HCT116 (cell line): ENCODE data around the gene ZNF157. TPM values are rescaled to one million over a fixed set of nuclear protein-coding genes. Genes with fewer than 3 reads are reported as not detected.
A peak's percentile ranks its signal among the peaks of the same experiment; 100 is the strongest.

Experiments used
- ATAC-seq: fragments of 200-7000 bp; cut with Tn5 transposase; 2 replicates; pipeline ENCODE4 v1.9.1; 2020; ENCODE audit warnings: mild to moderate bottlenecking, moderate library complexity
- BruUV-seq: library from RNA; stranded (reverse); fragments of 400-500 nt; replicated peaks from 2 replicates; lab custom pipeline; 2021; lab: Mats Ljungman, UMichigan
- CTCF ChIA-PET: fragments of 300-600 bp; sonication (Branson Sonifier 250); formaldehyde crosslinking; loops from one replicate; lab custom pipeline; 2021; ENCODE audit warnings: antibody characterized with exemption; lab: Charles Lee
- POLR2A ChIA-PET: fragments of 300-600, 350-600 bp; sonication (Branson Sonifier 250); formaldehyde crosslinking; loops from one replicate; lab custom pipeline; 2021; ENCODE audit warnings: antibody characterized with exemption; lab: Charles Lee
- RAD21 ChIA-PET, 2 experiments: fragments of 300-600 bp; sonication (Branson Sonifier 250); formaldehyde crosslinking; loops; one replicate each; lab custom pipeline; 2023; ENCODE audit warnings: low total read pairs in 2 of 2; ENCODE audit not compliant: uncharacterized antibody in 2 of 2, unreplicated experiment in 2 of 2, low non-redundant PET in 1 of 2; lab: Charles Lee
- DNase-seq: peaks from one replicate; pipeline ENCODE4 v3.0.0-alpha.2; 2010; ENCODE audit warnings: low read depth, low spot score
- H2AFZ ChIP-seq: fragments of 200-600 bp; shearing (Covaris generic), sonication (generic); 2 replicates; pipeline ENCODE4 v1.6.1; 2017; ENCODE audit warnings: low read depth, mixed run types, mixed read lengths, antibody characterized with exemption, low read length; ENCODE audit not compliant: poor library complexity, severe bottlenecking
- H3K27ac ChIP-seq: 2 replicates; pipeline ENCODE4 v1.5.1; 2012; ENCODE audit warnings: low read depth, low read length
- H3K27me3 ChIP-seq: fragments of 200-600 bp; sonication (generic); 2 replicates; pipeline ENCODE4 v1.6.1; 2016; ENCODE audit warnings: mixed run types, low read length, mixed read lengths; ENCODE audit not compliant: insufficient read depth
- H3K36me3 ChIP-seq, 2 experiments: fragments of 200-500 bp in 1 of 2; fragments of 200-600 bp in 1 of 2; sonication (Bioruptor generic) in 1 of 2; sonication (generic) in 1 of 2; 2 replicates each; pipeline versions ENCODE4 v1.5.1 to v1.6.1; 2014 to 2016; ENCODE audit warnings: low read length in 2 of 2, inconsistent platforms in 1 of 2, mixed read lengths in 1 of 2, mixed run types in 1 of 2; ENCODE audit not compliant: insufficient read depth in 2 of 2, control insufficient read depth in 1 of 2
- H3K4me1 ChIP-seq, 2 experiments: fragments of 200-600 bp in 1 of 2; sonication (generic) in 1 of 2; 2 replicates each; pipeline versions ENCODE4 v1.5.1 to v1.6.1; 2012 to 2017; ENCODE audit warnings: low read length in 2 of 2, inconsistent platforms in 1 of 2, mild to moderate bottlenecking in 1 of 2, mixed read lengths in 1 of 2, mixed run types in 1 of 2, moderate library complexity in 1 of 2; ENCODE audit not compliant: insufficient read depth in 2 of 2, control insufficient read depth in 1 of 2
- H3K4me2 ChIP-seq: fragments of 200-600 bp; sonication (generic); 2 replicates; pipeline ENCODE4 v1.6.1; 2017; ENCODE audit warnings: mixed run types, low read length, mixed read lengths
- H3K4me3 ChIP-seq, 2 experiments: fragments of 200-600 bp in 1 of 2; sonication (generic) in 1 of 2; replicated peaks in 1 of 2; 2 replicates each; pipeline ENCODE4 v1.5.1; 2011 to 2016; ENCODE audit warnings: low read length in 2 of 2, control low read depth in 1 of 2, low read depth in 1 of 2, mild to moderate bottlenecking in 1 of 2, mixed read lengths in 1 of 2, mixed run types in 1 of 2
- H3K79me2 ChIP-seq: fragments of 200-600 bp; sonication (generic); 2 replicates; pipeline ENCODE4 v1.6.1; 2017; ENCODE audit warnings: mild to moderate bottlenecking, mixed run types, low read length, moderate library complexity, mixed read lengths; ENCODE audit not compliant: insufficient read depth
- H3K9ac ChIP-seq: fragments of 200-600 bp; sonication (generic); 2 replicates; pipeline ENCODE4 v1.6.1; 2016; ENCODE audit warnings: low read length, mixed read lengths
- H3K9me2 ChIP-seq: fragments of 200-600 bp; sonication (generic), shearing (Covaris generic); 2 replicates; pipeline ENCODE4 v1.6.1; 2017; ENCODE audit warnings: mixed run types, mild to moderate bottlenecking, moderate library complexity; ENCODE audit not compliant: insufficient read depth
- H3K9me3 ChIP-seq, 2 experiments: fragments of 200-500 bp in 1 of 2; fragments of 200-600 bp in 1 of 2; sonication (Bioruptor generic) in 1 of 2; sonication (generic) in 1 of 2; 2 replicates each; pipeline ENCODE4 v1.6.1; 2014 to 2017; ENCODE audit warnings: low read length in 2 of 2, mixed read lengths in 2 of 2, inconsistent platforms in 1 of 2, low read depth in 1 of 2, mild to moderate bottlenecking in 1 of 2, mixed run types in 1 of 2, moderate library complexity in 1 of 2; ENCODE audit not compliant: control insufficient read depth in 1 of 2, insufficient read depth in 1 of 2
- H4K20me1 ChIP-seq: fragments of 200-600 bp; sonication (generic), shearing (Covaris generic); 2 replicates; pipeline ENCODE4 v1.6.1; 2017; ENCODE audit warnings: mixed run types, mild to moderate bottlenecking, moderate library complexity; ENCODE audit not compliant: insufficient read depth
- CBX3 ChIP-seq: IDR thresholded peaks from 2 replicates; pipeline ENCODE4 v1.6.1; 2012; ENCODE audit warnings: low read depth
- ELF1 ChIP-seq: IDR thresholded peaks from 2 replicates; pipeline ENCODE4 v1.6.1; 2012; ENCODE audit warnings: low read depth, borderline replicate concordance
- POLR2A ChIP-seq: IDR thresholded peaks from 2 replicates; pipeline ENCODE4 v1.7.0; 2011; ENCODE audit warnings: borderline replicate concordance; ENCODE audit not compliant: insufficient read depth, insufficient read length; ENCODE audit errors: extremely low read depth
- POLR2AphosphoS5 ChIP-seq: IDR thresholded peaks from 2 replicates; pipeline ENCODE4 v1.6.1; 2011; ENCODE audit warnings: mild to moderate bottlenecking, low read depth, low read length, moderate library complexity
- SIN3A ChIP-seq: IDR thresholded peaks from 2 replicates; pipeline ENCODE4 v1.6.1; 2012; ENCODE audit warnings: low read depth
- YY1 ChIP-seq: IDR thresholded peaks from 2 replicates; pipeline ENCODE4 v1.6.1; 2011; ENCODE audit warnings: low read length, low read depth, moderate library complexity, mild to moderate bottlenecking; ENCODE audit not compliant: insufficient replicate concordance; ENCODE audit errors: extremely low read depth
- ZFX ChIP-seq: fragments of 450-650 bp; IDR thresholded peaks from 2 replicates; pipeline ENCODE4 v1.6.1; 2017
- intact Hi-C: fragments of 100-400 bp; cut with micrococcal nuclease; formaldehyde crosslinking; loops from 2 replicates; pipeline ENCODE4 v1.10.0; 2022
- total RNA-seq: library from RNA; stranded (reverse); gene quantifications from one replicate; pipeline ENCODE4 v1.2.1, GENCODE V29; 2021; ENCODE audit not compliant: unreplicated experiment

Gene ZNF157
- total RNA-seq, 1 experiment from 2014 or later = not detected

DNA sequence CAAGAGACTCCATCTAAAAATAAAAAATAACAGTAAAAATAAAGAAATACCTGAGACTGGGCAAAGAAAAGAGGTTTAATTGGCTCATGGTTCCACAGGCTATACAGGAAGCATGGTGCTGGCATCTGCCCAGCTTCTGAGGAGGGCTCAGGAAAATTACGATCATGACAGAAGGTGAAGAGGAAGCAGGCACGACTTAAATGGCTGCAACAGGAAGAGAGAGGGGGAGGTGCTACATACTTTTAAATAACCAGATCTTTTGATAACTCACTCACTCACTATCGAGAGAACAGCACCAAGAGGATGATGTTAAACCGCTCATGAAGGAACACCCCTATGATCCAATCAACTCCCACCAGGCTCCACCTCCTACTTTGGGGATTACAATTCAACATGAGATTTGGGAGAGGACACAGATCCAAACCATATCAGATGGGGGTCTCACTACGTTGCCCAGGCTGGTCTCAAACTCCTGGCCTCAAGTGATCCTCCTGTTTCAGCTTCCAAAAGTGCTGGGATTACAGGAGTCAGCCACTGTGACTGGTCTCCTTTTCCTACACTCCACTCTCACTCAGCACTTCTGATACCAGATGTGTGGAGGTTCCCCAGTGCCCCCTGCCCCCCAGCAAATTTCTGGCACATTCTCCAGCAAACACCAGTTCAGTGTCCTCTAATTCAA, 11.9 kb upstream of the ZNF157 start:
- Histone ChIP-seq H3K27me3 (no peaks in the 10 kb centered on the region), H3K36me3 (no peaks in the 10 kb centered on the region), H3K79me2 (no peaks in the 10 kb centered on the region), H3K4me2 (no peak overlapping the region), H2AFZ (no peak overlapping the region), H3K4me3 (no peak overlapping the region), H3K4me1 (peaks cover 13 to 22% of the 10 kb centered on the region in 2 experiments), H4K20me1 (no peaks in the 10 kb centered on the region), H3K9me3 (no peaks in the 10 kb centered on the region), H3K27ac (no peak overlapping the region), H3K9me2 (no peaks in the 10 kb centered on the region), H3K9ac (no peak overlapping the region)
- intact Hi-C loops = no loop called here
- RAD21 ChIA-PET = no interaction called here
- no TSS peak for BruUV-seq
- CTCF ChIA-PET = no interaction called here
- no peak for ATAC-seq
- DNase-seq = no peak
- POLR2A ChIA-PET = no interaction called here
- TF ChIP-seq POLR2A (no peak), POLR2AphosphoS5 (no peak), CBX3 (no peak)

DNA sequence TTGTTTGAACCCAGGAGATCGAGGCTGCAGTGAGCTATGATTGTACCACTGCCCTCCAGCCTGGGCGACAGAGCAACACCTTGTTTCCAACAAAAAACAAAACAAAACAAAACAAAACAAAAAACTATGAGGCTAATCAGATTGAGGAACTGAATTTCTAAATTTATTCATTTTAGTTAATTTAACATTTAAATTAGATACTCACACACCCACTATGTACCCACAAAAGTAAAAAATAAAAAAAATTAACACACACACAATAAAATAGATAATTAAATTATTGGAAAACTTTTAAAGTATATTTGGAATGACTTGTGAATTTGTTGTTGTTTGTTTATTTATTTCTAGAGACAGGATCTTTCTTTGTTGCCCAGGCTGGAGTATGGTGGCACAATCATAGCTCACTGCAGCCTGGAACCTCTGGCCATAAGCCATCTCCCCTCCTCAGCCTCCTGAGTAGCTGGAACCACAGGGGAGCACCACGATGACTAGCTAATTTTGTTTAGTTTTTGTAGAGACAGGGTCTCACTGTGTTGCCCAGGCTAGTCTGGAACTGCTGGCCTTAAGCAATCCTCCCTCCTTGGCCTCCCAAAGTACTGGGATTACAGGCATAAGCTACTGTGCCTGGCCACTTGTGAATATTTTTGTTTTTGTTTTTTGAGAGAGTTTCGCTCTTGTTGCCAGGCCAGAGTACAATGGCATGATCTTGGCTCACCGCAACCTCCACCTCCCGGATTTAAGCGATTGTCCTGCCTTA, 9.8 kb upstream of the ZNF157 start:
- ChIA-PET RAD21 (no interaction called here), POLR2A (no interaction called here), CTCF (no interaction called here)
- DNase-seq = no peak
- intact Hi-C loops = loop anchor here (5.0 kb wide), 1 partner anchor 168 kb away; the partner anchor contains the start of gene UBA1
- H3K4me2 ChIP-seq = peak overlapping the region; percentile 91; the same call in 1 of the 2 replicates
- peak overlapping the region; percentile 29; the same call in 1 of the 2 replicates for H3K27ac ChIP-seq
- H3K27me3 ChIP-seq = no peaks in the 10 kb centered on the region
- no peaks in the 10 kb centered on the region for H3K79me2 ChIP-seq
- no peaks in the 10 kb centered on the region for H3K9me2 ChIP-seq
- peaks cover 13 to 22% of the 10 kb centered on the region in 2 experiments for H3K4me1 ChIP-seq
- TF ChIP-seq SIN3A (no peak), ELF1 (no peak), YY1 (no peak), ZFX (no peak)
- H3K4me3 ChIP-seq = no peak overlapping the region
- H3K9ac ChIP-seq = no peak overlapping the region
- BruUV-seq = no TSS peak
- no peaks in the 10 kb centered on the region for H3K9me3 ChIP-seq
- ATAC-seq = no peak
- peak overlapping the region; percentile 54 for H2AFZ ChIP-seq
- H3K36me3 ChIP-seq = no peaks in the 10 kb centered on the region
- H4K20me1 ChIP-seq = no peaks in the 10 kb centered on the region
